ENCODE results near the gene OTOP2. TPM values are rescaled to one million over a fixed set of nuclear protein-coding genes. Genes with fewer than 3 reads are reported as not detected.
"Not testable (repeated sequence)": the region's sequence is repeated elsewhere in the genome, so short reads cannot be mapped to it uniquely, and the experiment has no call there.

The OTOP2 gene
- total and polyA plus RNA-seq, 4 donors = 0.25 TPM; not detected in 3

DNA sequence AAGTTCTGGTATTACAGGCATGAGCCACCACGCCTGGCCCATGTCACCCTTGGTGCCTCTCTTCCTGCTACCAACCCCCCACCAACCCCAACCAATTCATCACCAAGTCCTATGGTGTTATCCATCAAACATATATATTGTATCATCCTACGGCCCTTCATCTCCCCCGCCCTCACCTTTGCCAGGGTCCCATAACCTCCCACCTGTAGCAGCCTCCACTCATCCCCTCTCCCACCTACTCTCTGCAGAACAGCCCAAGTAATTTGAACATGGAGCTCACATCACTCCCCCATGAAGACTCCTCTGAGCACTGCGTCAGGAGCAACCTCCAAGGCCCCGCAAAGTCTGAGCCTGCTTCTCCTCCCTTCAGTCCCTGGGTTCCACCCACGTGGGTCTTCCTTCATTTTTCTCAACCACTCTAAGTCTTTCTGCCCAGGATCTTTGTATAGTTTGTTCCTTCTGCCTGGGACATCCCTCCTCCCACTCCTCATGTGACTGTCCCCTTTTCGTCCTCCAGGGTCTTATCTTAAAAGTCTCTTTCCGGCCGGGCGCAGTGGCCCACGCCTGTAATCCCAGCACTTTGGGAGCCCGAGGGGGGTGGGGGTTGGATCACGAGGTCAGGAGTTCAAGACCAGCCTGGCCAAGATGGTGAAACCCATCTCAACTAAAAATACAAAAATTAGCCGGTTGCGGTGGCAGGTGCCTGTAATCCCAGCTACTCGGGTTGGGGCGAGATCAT lies 55.5 kb downstream of the OTOP2 start:
- 78 to 86% methylated on average over 17 of the region's 17 CpGs for WGBS, 2 donors
- no peaks in the 10 kb centered on the region for H3K27me3 ChIP-seq (ENCODE audit: control insufficient read depth in 1 of 2, insufficient read depth in 2 of 2, low read length in 1 of 2)
- H3K4me1 ChIP-seq (ENCODE audit: control insufficient read depth in 1 of 2, insufficient read depth in 2 of 2, low read length in 2 of 2) = no peaks in the 10 kb centered on the region
- DNase-seq (no peak), ATAC-seq (ENCODE audit: low FRiP score) (no peak)
- no peaks in the 10 kb centered on the region for H3K36me3 ChIP-seq (ENCODE audit: control insufficient read depth in 1 of 2, insufficient read depth in 2 of 2, low read length in 1 of 2)
- intact Hi-C loops (cut with DNase I) = no loop called here
- H3K27ac ChIP-seq (ENCODE audit: low read depth in 1 of 2, low read length in 2 of 2) = no peak overlapping the region
- no peaks in the 10 kb centered on the region for H3K9me3 ChIP-seq (ENCODE audit: control insufficient read depth, low read length)
- H3K4me3 ChIP-seq (ENCODE audit: low read length in 2 of 2) = no peak overlapping the region

DNA sequence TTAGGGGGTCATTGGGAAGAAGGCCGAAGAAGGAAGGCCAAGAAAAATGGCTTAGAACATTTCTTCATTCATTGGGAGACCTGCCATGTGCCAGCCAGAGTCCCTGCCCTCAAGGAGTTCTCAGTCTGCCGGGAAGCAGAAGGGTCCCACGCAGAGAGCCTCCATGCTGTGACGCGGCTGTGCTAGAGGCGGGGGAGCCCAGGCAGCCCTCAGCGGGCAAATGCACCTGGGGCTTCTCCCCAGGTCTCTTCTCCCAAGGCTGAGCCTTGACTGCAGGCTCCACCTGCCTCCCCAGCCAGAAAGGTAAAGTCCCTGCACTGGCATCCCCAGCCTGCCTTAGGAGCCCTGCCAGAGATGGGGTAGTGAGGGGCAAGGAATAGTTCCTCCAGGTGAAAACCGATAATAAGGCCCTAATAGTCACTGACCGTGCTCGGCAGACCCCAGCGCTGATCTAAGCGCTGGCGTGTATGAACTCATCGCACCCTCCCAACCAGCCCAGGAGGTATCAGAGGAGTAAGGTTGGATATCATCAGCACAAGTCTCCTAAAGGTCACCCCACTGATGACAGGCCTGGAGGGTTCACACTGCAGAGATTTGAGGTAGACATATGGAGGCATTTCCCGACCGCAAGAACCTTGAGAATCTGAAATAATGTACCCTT lies 57.4 kb downstream of the OTOP2 start:
- intact Hi-C loops (cut with DNase I) = no loop called here
- 48 to 51% methylated on average over 16 of the region's 16 CpGs for WGBS, 2 donors
- H3K36me3 ChIP-seq (ENCODE audit: control insufficient read depth in 1 of 2, insufficient read depth in 2 of 2, low read length in 1 of 2) = no peaks in the 10 kb centered on the region
- ATAC-seq (ENCODE audit: low FRiP score) = peak; percentile 10
- H3K9me3 ChIP-seq (ENCODE audit: control insufficient read depth, low read length) = no peaks in the 10 kb centered on the region
- H3K27ac ChIP-seq (ENCODE audit: low read depth in 1 of 2, low read length in 2 of 2) = peak overlapping the region; percentile 4 to 59
- no peaks in the 10 kb centered on the region for H3K27me3 ChIP-seq (ENCODE audit: control insufficient read depth in 1 of 2, insufficient read depth in 2 of 2, low read length in 1 of 2)
- no peaks in the 10 kb centered on the region for H3K4me1 ChIP-seq (ENCODE audit: control insufficient read depth in 1 of 2, insufficient read depth in 2 of 2, low read length in 2 of 2)
- peak overlapping the region; percentile 5 to 40 for H3K4me3 ChIP-seq (ENCODE audit: low read length in 2 of 2)
- no peak for DNase-seq

DNA sequence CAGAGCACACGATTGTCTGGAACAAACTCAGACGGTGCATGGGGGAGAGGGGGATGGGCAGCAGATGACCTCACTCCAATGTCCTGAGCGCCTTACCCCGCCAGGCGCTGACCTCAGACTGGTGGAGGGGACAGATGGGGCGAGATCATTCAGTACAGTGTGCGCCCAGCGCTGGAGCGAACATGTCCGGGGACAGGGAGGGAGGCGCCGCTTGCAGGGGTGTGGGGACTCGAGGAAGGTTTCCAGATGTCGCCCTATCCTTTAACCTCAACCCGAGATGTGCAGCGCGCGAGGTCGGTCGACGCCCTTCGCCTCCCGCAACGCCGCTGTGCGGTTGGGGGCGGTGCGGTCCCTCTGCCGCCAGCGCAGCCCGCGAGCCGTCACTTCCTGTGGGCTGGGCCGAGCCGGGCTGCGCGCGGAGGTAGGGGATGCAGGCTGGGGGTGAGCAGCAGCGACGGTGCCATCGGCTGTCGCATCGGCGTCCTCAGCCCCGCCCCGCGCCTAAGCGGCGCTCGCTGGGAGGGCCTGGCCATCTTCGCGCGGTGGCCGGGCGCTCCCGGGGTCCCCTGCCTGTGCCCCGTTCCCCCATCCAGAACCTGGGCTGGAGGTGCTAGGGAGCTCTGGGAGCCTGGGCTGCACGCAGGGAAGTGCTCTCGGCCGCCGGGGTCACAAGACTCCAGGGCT lies 58.0 kb downstream of the OTOP2 start:
- DNase-seq = peak; percentile 83 to 92
- intact Hi-C loops (cut with DNase I) = no loop called here
- H3K9me3 ChIP-seq (ENCODE audit: control insufficient read depth, low read length) = no peaks in the 10 kb centered on the region

DNA sequence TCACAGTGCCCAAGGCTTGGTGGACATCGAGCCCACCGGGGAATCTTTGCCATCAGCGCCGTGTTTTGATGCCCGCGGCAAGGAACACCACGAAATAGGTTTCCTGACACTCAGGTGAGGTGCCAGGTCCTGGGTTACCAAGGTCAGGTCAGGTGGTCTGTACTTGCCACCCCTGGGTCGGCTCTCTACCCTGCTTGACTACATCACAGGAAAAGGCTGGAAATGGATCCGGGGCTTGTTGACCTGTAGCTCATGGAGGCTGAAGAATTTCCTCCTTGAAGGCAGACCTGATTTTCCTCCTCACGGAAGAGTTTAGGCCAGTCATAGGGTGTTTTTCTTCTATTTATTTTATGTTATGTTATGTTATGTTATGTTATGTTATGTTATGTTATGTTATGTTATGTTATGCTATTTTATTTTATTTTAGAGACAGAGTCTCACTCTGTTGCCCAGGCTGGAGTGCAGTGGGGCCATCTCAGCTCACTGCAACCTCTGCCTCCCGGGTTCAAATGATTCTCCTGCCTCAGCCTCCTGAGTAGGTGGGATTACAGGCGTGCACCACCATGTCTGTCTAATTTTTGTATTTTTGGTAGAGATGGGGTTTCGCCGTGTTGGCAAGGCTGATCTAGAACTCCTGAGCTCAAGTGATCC lies 58.7 kb downstream of the OTOP2 start:
- ATAC-seq (ENCODE audit: low FRiP score); H3K27me3 ChIP-seq (ENCODE audit: control insufficient read depth in 1 of 2, insufficient read depth in 2 of 2, low read length in 1 of 2); DNase-seq; H3K36me3 ChIP-seq (ENCODE audit: control insufficient read depth in 1 of 2, insufficient read depth in 2 of 2, low read length in 1 of 2); H3K9me3 ChIP-seq (ENCODE audit: control insufficient read depth, low read length); H3K4me1 ChIP-seq (ENCODE audit: control insufficient read depth in 1 of 2, insufficient read depth in 2 of 2, low read length in 2 of 2); intact Hi-C loops (cut with DNase I): not testable (repeated sequence)
- 27 to 37% methylated on average over 14 of the region's 14 CpGs for WGBS, 2 donors
- Histone ChIP-seq H3K4me3 (ENCODE audit: low read length in 2 of 2) (peak overlapping the region; percentile 5 to 40), H3K27ac (ENCODE audit: low read depth in 1 of 2, low read length in 2 of 2) (peak overlapping the region; percentile 31 to 59)

More for the DNA sequence above, 58.0 kb downstream of the OTOP2 start:
- Histone ChIP-seq H3K36me3 (ENCODE audit: control insufficient read depth in 1 of 2, insufficient read depth in 2 of 2, low read length in 1 of 2) (no peaks in the 10 kb centered on the region), H3K4me1 (ENCODE audit: control insufficient read depth in 1 of 2, insufficient read depth in 2 of 2, low read length in 2 of 2) (no peaks in the 10 kb centered on the region), H3K27me3 (ENCODE audit: control insufficient read depth in 1 of 2, insufficient read depth in 2 of 2, low read length in 1 of 2) (no peaks in the 10 kb centered on the region), H3K4me3 (ENCODE audit: low read length in 2 of 2) (peak overlapping the region; percentile 5 to 40), H3K27ac (ENCODE audit: low read depth in 1 of 2, low read length in 2 of 2) (peak overlapping the region; percentile 31 to 59)
- 0 to 1% methylated on average over 50 to 61 of the region's 61 CpGs for WGBS, 2 donors
- ATAC-seq (ENCODE audit: low FRiP score) = peak; percentile 92

Other genes starting within 250 kb of the OTOP2 start
- 1 to 10 TPM; 1.6 to 2.2 TPM for gene CD300LF, start 211.3 kb upstream of the OTOP2 start, total RNA-seq
- 1 to 10 TPM in 1 of 2 donors, under 1 TPM in 1; 0.61 to 1.5 TPM for gene CD300LF, start 211.3 kb upstream of the OTOP2 start, polyA plus RNA-seq
- 1 to 10 TPM; 1.4 to 3.4 TPM for gene RAB37, start 187.0 kb upstream of the OTOP2 start, total RNA-seq
- gene RAB37, start 187.0 kb upstream of the OTOP2 start, polyA plus RNA-seq = 1 to 10 TPM; 1.5 to 2.4 TPM
- 10 to 100 TPM; 17.6 to 21.1 TPM for gene NHERF1, start 175.6 kb upstream of the OTOP2 start, total RNA-seq
- gene NHERF1, start 175.6 kb upstream of the OTOP2 start, polyA plus RNA-seq = 10 to 100 TPM; 10.6 to 84.4 TPM
- gene NAT9, start 147.9 kb upstream of the OTOP2 start, total RNA-seq = 10 to 100 TPM; 44.5 to 46.3 TPM
- gene NAT9, start 147.9 kb upstream of the OTOP2 start, polyA plus RNA-seq = 10 to 100 TPM; 12.1 to 59.9 TPM
- 1 to 10 TPM in 1 of 2 donors, under 1 TPM in 1; 0.19 to 1.6 TPM for gene GRIN2C, start 64.4 kb upstream of the OTOP2 start, total RNA-seq
- under 1 TPM in 1 of 2 donors, not detected in 1; 0.03 TPM for gene GRIN2C, start 64.4 kb upstream of the OTOP2 start, polyA plus RNA-seq
- gene FDXR, start 51.3 kb upstream of the OTOP2 start, total RNA-seq = 1 to 10 TPM; 4.0 to 6.6 TPM
- 10 to 100 TPM in 1 of 2 donors, 1 to 10 TPM in 1; 8.1 to 18.1 TPM for gene FDXR, start 51.3 kb upstream of the OTOP2 start, polyA plus RNA-seq
- gene FADS6, start 30.6 kb upstream of the OTOP2 start, total RNA-seq = not detected
- 1 to 10 TPM in 1 of 2 donors, not detected in 1; 4.1 TPM for gene FADS6, start 30.6 kb upstream of the OTOP2 start, polyA plus RNA-seq
- not detected for gene USH1G, start 1.0 kb upstream of the OTOP2 start, total RNA-seq
- gene USH1G, start 1.0 kb upstream of the OTOP2 start, polyA plus RNA-seq = under 1 TPM in 1 of 2 donors, not detected in 1; 0.13 TPM
- not detected for gene OTOP3, start 11.6 kb downstream of the OTOP2 start, total RNA-seq
- 1 to 10 TPM in 1 of 2 donors, not detected in 1; 1.8 TPM for gene OTOP3, start 11.6 kb downstream of the OTOP2 start, polyA plus RNA-seq
- gene HID1, start 48.5 kb downstream of the OTOP2 start, total RNA-seq = 10 to 100 TPM; 10.7 to 32.6 TPM
- 1 to 10 TPM; 6.1 to 7.8 TPM for gene HID1, start 48.5 kb downstream of the OTOP2 start, polyA plus RNA-seq
- gene CDR2L, start 63.4 kb downstream of the OTOP2 start, total RNA-seq = 10 to 100 TPM; 20.2 to 23.6 TPM
- 1 to 10 TPM; 5.8 to 7.4 TPM for gene CDR2L, start 63.4 kb downstream of the OTOP2 start, polyA plus RNA-seq
- gene MRPL58, start 88.4 kb downstream of the OTOP2 start, total RNA-seq = 10 to 100 TPM; 16.6 to 17.4 TPM
- 10 to 100 TPM; 25.2 to 31.2 TPM for gene MRPL58, start 88.4 kb downstream of the OTOP2 start, polyA plus RNA-seq
- gene ATP5PD, start 122.7 kb downstream of the OTOP2 start, total RNA-seq = 100 to 1,000 TPM; 136 to 149 TPM
- gene ATP5PD, start 122.7 kb downstream of the OTOP2 start, polyA plus RNA-seq = 100 to 1,000 TPM; 349 to 520 TPM
- gene KCTD2, start 123.0 kb downstream of the OTOP2 start, total RNA-seq = 10 to 100 TPM; 21.4 to 26.4 TPM
- 10 to 100 TPM; 13.9 to 14.9 TPM for gene KCTD2, start 123.0 kb downstream of the OTOP2 start, polyA plus RNA-seq
- gene SLC16A5, start 163.7 kb downstream of the OTOP2 start, total RNA-seq = 10 to 100 TPM in 1 of 2 donors, 1 to 10 TPM in 1; 5.6 to 11.4 TPM
- gene SLC16A5, start 163.7 kb downstream of the OTOP2 start, polyA plus RNA-seq = 1 to 10 TPM; 7.8 to 7.9 TPM
- 10 to 100 TPM in 1 of 2 donors, 1 to 10 TPM in 1; 8.7 to 19.4 TPM for gene ARMC7, start 185.7 kb downstream of the OTOP2 start, total RNA-seq
- gene ARMC7, start 185.7 kb downstream of the OTOP2 start, polyA plus RNA-seq = 1 to 10 TPM; 4.9 to 8.6 TPM
- 10 to 100 TPM; 24.7 to 29.6 TPM for gene NT5C, start 207.5 kb downstream of the OTOP2 start, total RNA-seq
- gene NT5C, start 207.5 kb downstream of the OTOP2 start, polyA plus RNA-seq = 10 to 100 TPM; 28.7 to 93.0 TPM
- 10 to 100 TPM; 16.0 to 18.3 TPM for gene JPT1, start 230.2 kb downstream of the OTOP2 start, total RNA-seq
- gene JPT1, start 230.2 kb downstream of the OTOP2 start, polyA plus RNA-seq = 100 to 1,000 TPM in 1 of 2 donors, 10 to 100 TPM in 1; 10.8 to 144 TPM

Measured in aorta (tissue), 5 donors.